T-helper 9 cell (primary cell): ENCODE results near the gene YWHAG.
A peak's percentile ranks its signal among the peaks of the same experiment; 100 is the strongest.
"Not testable (repeated sequence)": the region's sequence is repeated elsewhere in the genome, so short reads cannot be mapped to it uniquely, and the experiment has no call there.

Experiments used
- DNase-seq: peaks from one replicate; pipeline ENCODE4 v3.0.0-alpha.2; 2020
- total RNA-seq, 2 donors: gene quantifications; one replicate each; lab custom pipeline; 2026; lab: John Stamatoyannopoulos, UW

YWHAG gene
- total RNA-seq = 60.8 to 114 reads per million in 2 donors

DNA sequence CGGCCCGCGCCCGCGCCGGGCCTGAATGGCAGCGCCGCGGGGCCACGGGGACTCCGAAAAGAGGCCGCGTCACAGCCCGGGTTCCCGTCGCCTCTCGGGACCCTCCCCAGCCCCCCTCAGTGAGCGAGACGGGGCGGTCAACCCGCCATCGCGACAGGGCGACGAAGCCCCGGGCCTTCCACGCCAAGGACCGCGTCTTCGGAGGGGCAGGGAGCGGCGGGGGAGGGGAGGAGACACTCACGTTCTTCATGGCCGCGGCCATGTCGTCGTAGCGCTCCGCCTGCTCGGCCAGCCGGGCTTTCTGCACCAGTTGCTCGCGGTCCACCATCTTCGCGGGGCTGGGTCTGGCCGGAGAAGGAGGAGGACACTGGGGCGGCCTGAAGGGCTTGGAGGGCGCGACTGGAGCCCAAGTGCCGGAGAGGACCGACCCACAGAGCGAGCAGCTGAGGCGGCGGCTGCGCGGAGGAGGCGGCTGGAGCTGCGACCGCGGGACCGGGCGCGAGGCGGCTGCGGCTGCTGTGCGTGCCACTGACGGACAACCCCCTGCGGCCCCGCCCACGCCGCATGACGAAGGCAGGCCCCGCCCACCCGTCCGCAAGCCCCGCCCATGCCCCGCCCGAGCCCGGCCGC lies at the start of gene YWHAG:
Gene YWHAG (minus strand): TSS at position 511 of the 630 bp plus-strand sequence. CDS start 183 bp downstream, at position 328.
- DNase-seq = peak; percentile 89

DNA sequence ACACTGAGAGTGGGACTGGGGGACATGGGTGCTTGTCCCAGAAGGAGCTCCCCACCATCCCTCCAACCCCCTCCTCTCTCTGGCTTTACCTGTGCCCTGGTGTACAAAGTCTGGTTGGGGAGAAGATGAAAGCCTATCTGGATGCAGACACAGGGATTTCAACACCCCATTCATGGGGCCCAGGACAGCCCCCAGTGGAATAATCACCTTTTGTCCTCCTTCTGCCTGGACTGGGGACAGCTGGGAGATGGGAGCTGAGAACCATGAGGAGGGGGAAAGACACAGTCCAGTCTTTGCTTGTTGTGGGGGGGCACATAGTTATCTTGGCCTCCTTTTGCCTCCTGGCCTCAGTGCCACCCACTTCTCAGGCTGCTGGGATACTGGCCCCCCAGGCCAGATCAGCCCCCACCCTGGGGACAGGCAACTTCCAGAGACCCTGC lies 49.4 kb upstream of the YWHAG start:
- DNase-seq = no peak

DNA sequence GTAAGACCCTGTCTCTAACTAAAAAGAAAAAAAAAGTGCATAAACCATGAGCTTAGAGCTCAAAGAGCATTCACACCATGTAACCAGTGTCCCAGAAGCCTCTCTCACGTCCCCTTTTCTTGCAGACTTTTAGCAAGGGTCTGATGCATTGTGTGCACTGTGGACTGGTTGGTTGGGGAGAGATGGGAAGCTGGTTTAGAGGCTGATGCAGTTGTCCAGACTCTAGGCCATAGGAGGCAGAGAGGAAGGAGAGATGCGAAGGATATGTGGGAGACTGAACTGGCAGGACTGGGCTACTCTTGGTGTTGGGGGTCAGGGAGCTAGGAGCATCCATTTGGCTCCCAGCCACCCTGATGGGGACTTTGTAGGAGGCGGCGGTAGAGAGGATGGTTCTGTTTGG lies 48.9 kb upstream of the YWHAG start:
- no peak for DNase-seq

DNA sequence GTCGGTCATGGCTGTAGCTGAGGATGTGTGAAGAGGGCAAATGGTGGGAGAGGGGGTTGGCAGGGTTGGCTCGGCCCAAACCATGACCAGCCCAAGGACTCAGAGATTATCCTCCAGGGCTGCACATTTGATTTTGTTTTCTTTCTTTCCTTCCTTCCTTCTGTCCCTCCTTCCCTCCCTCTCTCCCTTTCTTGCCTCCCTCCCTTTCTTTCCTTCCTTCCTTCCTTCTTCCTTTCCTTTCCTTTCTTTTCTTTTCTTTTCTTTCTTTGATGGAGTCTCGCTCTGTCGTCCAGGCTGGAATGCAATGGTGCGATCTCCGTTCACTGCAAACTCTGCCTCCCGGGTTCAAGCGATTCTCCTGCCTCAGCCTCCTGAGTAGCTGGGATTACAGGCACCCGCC lies 46.9 kb upstream of the YWHAG start:
- DNase-seq = no peak

DNA sequence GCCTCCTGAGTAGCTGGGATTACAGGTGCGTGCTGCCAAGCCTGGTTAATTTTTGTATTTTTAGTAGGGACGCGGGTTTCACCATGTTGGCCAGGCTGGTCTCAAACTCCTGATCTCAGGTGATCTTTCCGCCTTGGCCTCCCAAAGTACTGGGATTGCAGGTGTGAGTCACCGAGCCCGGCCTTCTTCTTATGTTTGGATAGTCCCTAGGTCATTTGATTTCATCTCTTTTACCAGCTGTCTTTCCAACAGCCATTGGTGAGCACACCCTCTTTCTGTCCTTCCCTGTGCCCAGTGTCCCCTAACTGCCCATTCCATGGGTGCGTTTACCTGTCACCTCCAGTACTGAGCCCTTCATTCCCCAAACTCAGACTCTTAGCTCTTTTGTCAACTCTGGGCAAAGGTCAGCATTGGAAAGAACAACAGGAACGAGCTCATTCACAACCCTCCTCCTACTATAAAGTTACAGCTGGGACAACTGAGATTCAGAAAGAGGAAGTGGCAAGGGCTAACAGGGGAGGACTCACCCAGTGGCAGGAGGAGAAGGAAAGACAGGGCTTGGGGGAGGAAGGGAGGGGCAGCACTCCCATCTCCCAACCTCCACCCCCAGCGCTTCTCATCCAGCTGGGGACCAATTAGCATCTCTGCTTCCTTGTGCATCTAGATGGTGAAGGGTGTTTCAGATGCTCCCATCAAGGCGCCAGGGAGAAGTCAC lies 45.1 kb upstream of the YWHAG start:
- no peak for DNase-seq

DNA sequence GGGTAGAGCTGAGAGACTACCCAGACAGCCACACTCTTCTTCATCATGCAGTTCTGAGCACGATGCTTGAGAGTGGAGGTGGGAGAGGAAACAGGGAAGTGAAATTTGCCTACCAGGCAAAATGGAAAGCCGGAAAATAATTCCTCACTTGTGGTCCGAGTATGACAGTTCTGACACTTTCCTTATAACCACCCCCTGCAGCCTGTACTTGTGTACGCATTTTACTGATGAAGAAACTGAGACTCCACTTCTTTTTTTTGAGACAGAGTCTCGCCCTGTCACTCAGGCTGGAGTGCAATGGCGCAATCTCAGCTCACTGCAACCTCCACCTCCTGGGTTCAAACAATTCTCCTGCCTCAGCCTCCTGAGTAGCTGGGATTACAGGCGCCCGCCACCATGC lies 44.3 kb upstream of the YWHAG start:
- not testable (repeated sequence) for DNase-seq

DNA sequence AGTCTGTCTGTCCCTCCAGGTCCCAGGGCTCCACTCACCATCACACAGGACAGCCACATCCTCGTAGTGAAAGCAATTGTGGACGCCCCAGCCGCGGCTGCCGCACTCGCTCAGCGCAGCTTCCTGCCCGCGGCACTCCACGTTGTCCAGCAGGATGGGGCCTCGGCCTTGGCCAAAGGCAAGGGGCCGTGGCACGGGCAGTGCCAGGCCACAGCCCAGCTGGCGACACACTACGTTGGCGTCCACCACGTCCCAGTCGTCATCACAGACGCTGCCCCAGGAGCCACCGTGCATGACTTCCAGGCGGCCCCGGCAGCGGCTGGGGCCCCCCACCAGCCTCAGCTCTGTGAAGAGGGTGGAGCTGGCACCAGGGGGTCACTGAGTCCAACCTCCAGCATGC lies 41.5 kb upstream of the YWHAG start:
- DNase-seq = no peak

DNA sequence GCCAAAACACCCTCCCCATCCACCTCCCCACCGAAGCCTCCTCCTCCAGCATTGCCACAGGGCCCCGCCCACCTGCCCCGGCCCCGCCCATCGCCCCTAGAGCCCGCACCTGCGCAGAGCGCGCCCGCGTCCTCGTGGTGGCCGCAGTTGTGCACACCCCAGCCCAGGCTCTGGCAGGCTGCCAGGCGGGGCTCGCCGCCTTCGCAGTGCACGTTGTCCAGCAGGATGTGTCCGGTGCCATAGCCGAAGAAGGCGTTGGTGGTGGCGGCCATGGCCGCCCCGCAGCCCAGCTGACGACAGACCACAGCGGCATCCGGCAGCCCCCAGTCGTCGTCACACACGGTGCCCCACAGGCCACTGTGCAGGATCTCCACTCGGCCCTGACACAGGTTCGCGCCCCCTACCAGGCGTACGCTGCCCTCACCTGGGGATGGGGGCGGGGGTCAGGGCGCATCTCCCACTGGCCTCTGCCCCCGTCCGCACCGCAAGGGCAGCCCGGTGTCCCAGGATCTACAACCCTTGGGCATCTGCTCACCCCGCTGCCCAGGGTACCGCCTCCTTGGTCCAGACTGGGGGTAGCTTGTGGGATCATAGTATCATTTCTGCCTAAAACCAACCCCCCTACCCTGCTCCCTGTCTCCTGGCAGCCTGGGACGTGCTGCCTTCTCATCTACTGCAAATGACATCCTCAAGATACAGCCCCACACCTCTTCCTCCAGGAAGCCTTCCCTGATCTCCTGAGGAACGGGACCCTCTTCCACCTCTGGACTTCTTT lies 38.8 kb upstream of the YWHAG start:
- DNase-seq = peak; percentile 80

DNA sequence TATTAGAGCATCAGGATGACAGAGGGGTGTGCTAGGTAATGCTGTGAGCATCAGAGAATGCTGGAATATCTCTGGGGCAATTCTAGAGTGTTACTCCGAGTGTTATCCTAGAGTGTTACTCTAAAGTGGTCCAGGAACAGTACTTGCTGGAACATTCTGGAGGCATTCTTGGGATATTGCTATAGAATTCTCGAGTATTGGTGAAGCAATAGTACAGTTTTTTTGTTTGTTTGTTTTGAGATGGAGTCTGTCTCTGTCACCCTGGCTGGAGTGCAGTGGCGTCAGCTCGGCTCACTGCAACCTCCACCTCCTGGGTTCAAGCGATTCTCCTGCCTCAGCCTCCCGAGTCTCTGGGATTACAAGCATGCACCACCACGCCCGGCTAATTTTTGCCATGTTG lies 38.1 kb upstream of the YWHAG start:
- no peak for DNase-seq

DNA sequence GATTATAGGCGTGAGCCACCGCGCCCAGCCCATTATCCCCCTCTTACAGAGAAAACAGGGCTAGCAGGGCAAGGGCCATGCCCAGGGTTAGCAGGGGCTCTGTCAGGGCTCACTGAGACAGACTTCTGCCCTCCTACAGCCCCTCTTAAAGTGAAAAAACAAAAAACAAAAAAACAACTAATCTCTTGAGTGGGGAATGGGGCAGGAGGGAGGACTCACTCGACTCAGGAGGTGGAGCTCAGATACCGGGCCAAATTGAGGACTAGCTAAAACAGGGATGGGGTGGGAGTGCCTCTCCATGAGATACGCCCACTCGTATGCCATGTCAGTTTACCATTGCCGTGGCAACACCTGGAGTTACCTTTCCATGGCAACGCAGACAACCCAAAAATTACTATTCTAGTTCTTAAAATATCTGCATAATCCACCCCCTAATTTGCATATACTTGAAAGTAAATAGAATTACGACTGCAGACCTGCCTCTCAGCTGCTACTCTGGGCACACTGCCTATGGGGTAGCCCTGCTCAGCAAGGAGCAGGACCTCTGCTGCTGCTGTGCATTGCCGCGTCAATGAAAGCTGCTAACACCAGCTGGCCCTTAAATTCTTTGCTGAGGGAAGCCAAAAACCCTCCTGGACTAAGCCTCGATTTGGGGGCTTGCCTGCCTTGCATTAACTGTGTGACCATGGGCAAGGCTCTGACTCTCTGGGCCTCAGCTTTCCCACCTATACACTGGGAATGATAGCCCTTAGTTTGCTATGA lies 37.4 kb upstream of the YWHAG start:
- no peak for DNase-seq

DNA sequence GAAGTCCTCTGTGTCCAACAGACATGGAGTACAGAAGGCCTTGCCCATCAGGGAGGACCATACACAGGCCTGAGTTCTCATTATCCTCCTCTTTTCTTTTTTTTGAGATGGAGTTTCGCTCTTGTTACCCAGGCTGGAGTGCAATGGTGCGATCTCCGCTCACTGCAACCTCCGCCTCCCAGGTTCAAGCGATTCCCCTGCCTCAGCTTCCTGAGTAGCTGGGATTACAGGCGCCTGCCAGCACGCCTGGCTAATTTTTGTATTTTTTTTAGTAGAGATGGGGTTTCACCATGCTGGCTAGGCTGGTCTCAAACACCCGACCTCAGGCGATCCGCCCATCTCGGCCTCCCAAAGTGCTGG lies 36.8 kb upstream of the YWHAG start:
- DNase-seq = not testable (repeated sequence)

DNA sequence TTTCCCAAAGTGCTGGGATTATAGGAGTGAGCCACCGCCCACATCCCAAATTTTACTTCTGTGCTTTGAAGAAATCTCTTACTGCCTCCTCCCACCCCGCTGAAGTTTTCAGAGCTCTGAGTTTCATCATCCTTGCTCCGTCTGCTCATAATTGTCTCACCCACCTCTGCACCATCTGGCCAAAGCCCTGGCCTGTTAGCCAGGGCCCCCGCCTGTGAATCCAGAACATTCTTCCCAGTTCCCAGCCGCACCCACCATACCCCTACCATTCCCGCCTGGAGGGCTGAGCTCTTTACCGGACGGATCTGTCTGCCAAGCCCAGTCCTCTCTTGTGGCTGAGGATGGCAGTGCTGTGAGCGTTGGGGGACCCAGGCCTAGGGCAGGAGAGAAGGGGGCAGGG lies 36.2 kb upstream of the YWHAG start:
- no peak for DNase-seq

DNA sequence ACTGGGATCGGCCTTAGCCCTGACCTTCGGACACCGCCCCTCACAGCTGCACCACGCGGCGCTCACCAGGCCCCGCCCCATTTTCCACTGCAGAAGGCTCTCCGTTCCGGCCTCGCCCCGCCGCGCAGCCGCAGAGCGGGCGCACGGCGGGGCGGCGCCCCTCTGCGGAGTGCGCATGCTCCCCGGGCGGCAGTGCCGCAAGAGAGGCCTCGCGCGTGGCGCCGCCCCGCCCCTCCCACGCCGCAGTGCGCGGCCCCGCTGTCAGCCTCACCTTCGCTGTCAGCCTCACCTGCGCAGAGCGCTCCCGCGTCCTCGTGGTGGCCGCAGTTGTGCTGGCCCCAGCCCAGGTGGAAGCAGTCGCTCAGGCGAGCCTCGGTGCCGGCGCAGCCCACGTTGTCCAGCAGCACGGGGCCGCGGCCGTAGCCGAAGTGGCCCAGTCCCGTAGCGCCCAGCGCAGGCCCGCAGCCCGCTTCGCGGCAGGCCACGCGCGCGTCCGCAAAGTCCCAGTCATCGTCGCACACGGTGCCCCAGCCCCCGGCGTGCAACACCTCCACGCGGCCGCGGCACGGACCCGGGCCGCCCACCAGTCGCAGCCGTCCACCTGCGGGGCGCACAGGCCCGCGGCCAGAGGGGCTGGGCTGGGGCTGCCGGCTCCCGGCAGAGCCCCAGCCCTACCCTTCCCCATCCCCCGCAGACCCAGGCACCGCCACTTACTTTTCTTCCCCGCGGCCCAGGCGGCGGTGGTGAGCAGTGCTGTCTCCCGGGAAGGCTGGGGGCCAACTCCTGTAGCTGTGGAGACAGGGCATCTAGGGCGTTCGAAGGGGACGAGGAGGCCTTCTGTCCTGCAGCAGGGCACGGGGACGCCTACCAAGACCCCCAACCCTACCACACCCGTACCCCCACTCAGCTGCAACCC lies 34.6 kb upstream of the YWHAG start:
- peak; percentile 87 for DNase-seq

DNA sequence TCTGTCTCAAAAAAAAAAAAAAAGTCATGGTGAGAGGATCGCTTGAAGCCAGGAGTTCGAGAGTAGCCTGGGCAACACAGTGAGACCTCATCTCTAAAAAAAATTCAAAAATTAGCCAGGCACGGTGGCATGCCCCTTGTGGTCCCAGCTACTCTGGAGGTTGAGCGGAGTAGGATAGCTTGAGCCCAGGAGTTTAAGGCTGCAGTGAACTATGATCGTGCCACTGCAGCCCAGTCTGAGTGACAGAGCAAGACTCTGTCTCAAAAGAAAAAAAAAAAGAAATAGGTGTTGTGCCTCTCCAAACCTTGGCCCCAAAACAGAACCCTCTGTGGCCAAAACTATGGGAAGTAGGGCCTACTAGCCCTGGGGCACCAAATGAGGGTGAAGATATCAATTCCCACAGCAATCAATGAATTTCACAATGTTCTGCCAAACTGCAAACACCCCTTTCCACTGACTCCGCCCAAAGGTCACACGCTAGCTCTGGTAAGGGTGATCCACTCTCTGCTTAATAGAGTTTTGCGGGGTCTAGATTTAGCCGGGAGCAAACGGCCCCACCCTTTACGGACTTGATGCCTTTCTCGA lies 33.8 kb upstream of the YWHAG start:
- no peak for DNase-seq

DNA sequence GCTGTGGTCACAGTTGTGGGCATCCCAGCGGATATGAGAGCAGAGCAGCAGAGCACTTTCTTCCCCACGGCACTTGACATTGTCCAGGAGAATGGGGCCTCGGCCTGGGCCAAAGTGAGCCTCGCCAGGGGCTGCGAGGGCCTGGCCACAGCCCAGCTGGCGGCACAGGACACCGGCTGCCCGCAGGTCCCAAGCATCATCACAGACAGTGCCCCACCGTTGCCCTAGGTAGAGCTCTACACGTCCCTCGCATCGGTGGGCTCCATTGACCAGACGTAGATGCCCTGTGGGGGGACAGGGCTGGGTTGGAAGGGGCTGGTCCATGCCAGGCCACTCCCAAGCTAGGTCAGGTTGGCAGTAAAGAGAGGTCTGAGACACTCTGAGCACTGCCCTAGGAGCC lies 31.3 kb upstream of the YWHAG start:
- DNase-seq = no peak

DNA sequence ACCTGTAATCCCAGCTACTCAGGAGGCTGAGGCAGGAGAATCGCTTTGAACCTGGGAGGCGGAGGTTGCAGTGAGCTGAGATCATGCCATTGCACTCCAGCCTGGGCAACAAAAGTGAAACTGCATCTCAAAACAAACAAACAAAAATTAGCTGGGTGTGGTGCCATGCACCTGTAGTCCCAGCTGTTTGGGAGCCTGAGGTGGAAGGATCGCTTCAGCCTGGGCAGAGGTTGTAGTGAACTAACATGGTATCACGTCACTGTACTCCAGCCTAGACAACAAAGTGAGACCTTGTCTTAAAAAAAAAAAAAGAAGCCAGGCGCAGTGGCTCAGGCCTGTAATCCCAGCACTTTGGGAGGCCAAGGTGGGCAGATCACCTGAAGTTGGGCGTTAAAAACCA lies 29.0 kb upstream of the YWHAG start:
- DNase-seq = not testable (repeated sequence)

DNA sequence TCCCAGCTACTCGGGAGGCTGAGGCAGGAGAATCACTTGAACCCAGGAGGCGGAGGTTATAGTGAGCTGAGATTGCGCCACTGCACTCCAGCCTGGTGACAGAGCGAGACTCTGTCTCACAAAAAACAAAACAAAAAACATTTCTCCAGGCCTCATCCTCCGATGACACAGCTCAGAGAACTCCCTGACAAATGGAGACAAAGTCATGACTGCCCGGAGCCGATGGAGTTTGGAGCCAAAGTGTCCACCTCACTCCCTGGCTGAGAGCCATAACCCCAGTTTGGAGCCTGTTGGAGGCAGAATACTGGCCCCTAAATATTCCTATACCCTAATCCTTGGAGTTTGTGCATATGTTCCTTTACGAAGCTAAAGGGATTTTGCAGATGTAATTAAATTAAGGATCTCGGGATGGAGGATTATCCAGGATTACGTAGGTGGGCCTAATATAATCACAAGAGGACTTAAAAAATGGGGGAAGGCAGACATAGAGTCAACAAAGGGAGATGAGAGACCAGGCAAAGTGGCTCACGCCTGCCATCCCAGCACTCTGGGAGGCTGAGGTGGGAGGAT lies 28.0 kb upstream of the YWHAG start:
- no peak for DNase-seq

DNA sequence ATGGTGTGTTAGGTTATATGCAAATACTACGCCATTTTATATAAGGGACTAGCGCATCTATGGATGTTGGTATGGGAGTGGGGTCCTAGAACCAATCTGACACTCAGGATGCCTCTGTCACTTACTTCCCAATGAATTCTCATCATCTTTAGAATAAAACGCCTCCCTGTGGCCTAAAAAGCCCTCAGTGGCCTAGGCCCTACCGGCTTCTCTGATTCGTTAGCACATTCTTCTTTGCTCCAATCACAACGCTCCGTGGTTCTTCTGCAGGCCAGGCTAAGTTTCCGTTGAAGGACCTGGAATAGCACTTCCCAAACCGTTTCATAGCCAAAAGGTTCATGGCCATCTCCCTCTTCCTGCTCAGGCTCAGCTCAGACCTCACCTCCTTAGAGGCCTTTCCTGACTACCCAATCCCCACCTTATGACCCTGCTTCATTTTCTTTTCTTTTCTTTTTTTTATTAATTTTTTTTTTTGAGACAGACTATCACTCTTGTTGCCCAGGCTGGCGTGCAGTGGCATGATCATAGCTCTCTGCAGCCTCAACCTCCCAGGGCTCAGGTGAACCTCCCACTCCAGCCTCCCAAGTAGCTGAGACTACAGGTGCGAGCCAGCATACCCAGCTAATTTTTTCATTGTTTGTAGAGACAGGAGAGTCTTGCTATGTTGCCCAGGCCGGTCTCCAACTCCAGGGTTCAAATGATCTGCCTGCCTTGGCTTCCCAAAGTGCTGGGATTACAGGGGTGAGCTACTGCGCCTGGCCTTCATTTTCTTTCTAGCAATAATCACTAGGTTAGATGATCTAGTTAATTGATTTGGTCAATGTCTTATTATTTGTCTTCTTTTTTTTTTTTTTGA lies 24.5 kb upstream of the YWHAG start:
- no peak for DNase-seq

DNA sequence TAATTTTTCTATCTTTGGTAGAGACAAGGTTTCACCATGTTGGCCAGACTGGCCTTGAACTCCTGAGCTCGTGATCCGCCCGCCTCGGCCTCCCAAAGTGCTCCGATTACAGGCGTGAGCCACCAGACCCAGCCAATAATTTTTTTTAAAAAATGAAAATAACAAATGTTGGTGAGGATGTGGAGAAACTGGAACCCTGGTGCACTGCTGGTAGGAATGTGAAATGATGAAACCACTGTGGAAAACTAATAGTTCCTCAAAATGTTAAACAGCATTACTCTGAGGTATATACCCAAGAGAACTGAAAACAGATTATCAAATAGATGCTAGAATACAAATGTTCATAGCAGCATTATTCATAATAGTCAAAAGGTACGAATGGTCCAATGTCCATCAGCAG lies 23.0 kb upstream of the YWHAG start:
- no peak for DNase-seq

DNA sequence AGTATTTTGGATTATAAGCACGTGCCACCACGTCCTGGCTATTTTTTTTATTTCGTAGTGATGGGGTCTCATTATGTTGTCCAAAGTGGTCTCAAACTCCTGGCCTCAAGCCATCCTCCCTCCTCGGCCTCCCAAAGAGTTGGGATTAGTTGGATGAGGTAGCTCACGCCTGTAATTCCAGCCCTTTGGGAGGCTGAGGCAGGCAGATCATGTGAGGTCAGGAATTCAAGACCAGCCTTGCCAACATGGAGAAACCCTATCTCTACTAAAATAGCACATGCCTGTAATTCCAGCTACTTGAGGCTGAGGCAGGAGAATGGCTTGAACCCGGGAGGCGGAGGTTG lies 21.8 kb upstream of the YWHAG start:
- no peak for DNase-seq
